CD4-positive, alpha-beta memory T cell (primary cell): ENCODE results near the gene TMEM256. TPM values are rescaled to one million over a fixed set of nuclear protein-coding genes. Genes with fewer than 3 reads are reported as not detected.

Source experiments
- CTCF ChIA-PET: fragments of 350-600 bp; sonication (Branson Sonifier 250); formaldehyde crosslinking; loops from one replicate; lab custom pipeline; 2021; ENCODE audit warnings: inconsistent platforms; ENCODE audit not compliant: partially characterized antibody; lab: Charles Lee
- POLR2A ChIA-PET: fragments of 350-600 bp; sonication (Branson Sonifier 250); formaldehyde crosslinking; loops from one replicate; lab custom pipeline; 2021; ENCODE audit not compliant: partially characterized antibody; lab: Charles Lee
- DNase-seq, 5 donors: peaks; one replicate each; pipeline versions ENCODE4 v3.0.0 to v3.0.0-alpha.2; 2020 to 2022; ENCODE audit warnings: mixed read lengths in 1 of 5
- H3K27ac ChIP-seq: one replicate; pipeline ENCODE4 v1.7.0; 2013; ENCODE audit warnings: low read depth, low read length
- H3K27me3 ChIP-seq: 2 replicates; pipeline ENCODE4 v1.7.0; 2013; ENCODE audit warnings: mild to moderate bottlenecking, low read length, moderate library complexity; ENCODE audit not compliant: insufficient read depth
- H3K36me3 ChIP-seq: 2 replicates; pipeline ENCODE4 v1.7.0; 2013; ENCODE audit warnings: mild to moderate bottlenecking, low read length, moderate library complexity; ENCODE audit not compliant: insufficient read depth
- H3K4me1 ChIP-seq: 2 replicates; pipeline ENCODE4 v1.7.0; 2013; ENCODE audit warnings: mild to moderate bottlenecking, low read length, moderate library complexity; ENCODE audit not compliant: insufficient read depth
- H3K4me3 ChIP-seq, 2 donors: one replicate each; pipeline ENCODE4 v1.7.0; 2013; ENCODE audit warnings: low read length in 2 of 2, mild to moderate bottlenecking in 1 of 2
- H3K9me3 ChIP-seq, 2 donors: one replicate each; pipeline ENCODE4 v1.7.0; 2013; ENCODE audit warnings: low read length in 2 of 2, control low read depth in 1 of 2; ENCODE audit not compliant: control insufficient read depth in 1 of 2
- H3K27ac Mint-ChIP-seq, 7 donors: one replicate each; pipeline ENCODE4 v1.8.0; 2020 to 2021; ENCODE audit warnings: mixed read lengths in 7 of 7, mild to moderate bottlenecking in 6 of 7, inconsistent platforms in 3 of 7, moderate library complexity in 3 of 7
- H3K27me3 Mint-ChIP-seq, 2 donors: one replicate each; pipeline ENCODE4 v1.8.0; 2020 to 2021; ENCODE audit warnings: mixed read lengths in 2 of 2
- H3K36me3 Mint-ChIP-seq, 2 donors: one replicate each; pipeline ENCODE4 v1.8.0; 2020 to 2021; ENCODE audit warnings: mixed read lengths in 2 of 2, inconsistent platforms in 1 of 2, mild to moderate bottlenecking in 1 of 2
- H3K4me1 Mint-ChIP-seq, 4 donors: one replicate each; pipeline ENCODE4 v1.8.0; 2020 to 2021; ENCODE audit warnings: mixed read lengths in 4 of 4, mild to moderate bottlenecking in 1 of 4
- H3K4me3 Mint-ChIP-seq, 8 donors: one replicate each; pipeline ENCODE4 v1.8.0; 2020 to 2021; ENCODE audit warnings: mixed read lengths in 8 of 8, mild to moderate bottlenecking in 7 of 8, moderate library complexity in 6 of 8, inconsistent platforms in 3 of 8
- H3K9me3 Mint-ChIP-seq, 8 donors: one replicate each; pipeline ENCODE4 v1.8.0; 2020 to 2021; ENCODE audit warnings: mixed read lengths in 8 of 8, mild to moderate bottlenecking in 5 of 8, inconsistent platforms in 3 of 8, moderate library complexity in 1 of 8
- intact Hi-C: fragments of 100-400 bp; cut with micrococcal nuclease; formaldehyde crosslinking; loops from one replicate; pipeline ENCODE4 v1.15.1; 2023
- polyA plus RNA-seq, 2 donors: library from polyadenylated mRNA; unstranded; fragments of 300-500 nt; fragmentation: Illumina TruSeq; gene quantifications; one replicate each; pipeline ENCODE4 v1.2.3, GENCODE V29; 2021
- total RNA-seq, 2 experiments: library from RNA; stranded (reverse); gene quantifications; one replicate each; pipeline ENCODE4 v1.2.3, GENCODE V29; 2021

The TMEM256 gene
- total and polyA plus RNA-seq, 4 experiments from 2014 or later: 35.4 to 51.1 (median 44.1) TPM

- ChIA-PET POLR2A (interaction anchor here (1.2 kb wide), 2 partner anchors 48 to 129 kb away, joined by 3 read pairs; partner anchors contain the start of gene SENP3), CTCF (interaction anchor here (1.2 kb wide), 1 partner anchor 76 kb away, joined by 5 read pairs; no protein-coding TSS in a partner anchor)
Measured at GRCh38 chr17:7432296-7432695, 28.4 kb upstream of the TMEM256 start.

GRCh38 chr17:7431231-7431630 lies 27.3 kb upstream of the TMEM256 start:
- POLR2A ChIA-PET: interaction anchor here (0.6 kb wide), 1 partner anchor 53 kb away, joined by 3 read pairs; the partner anchor contains the start of gene POLR2A
- peaks cover 5% of the 10 kb centered on the region for H3K4me1 ChIP-seq
- no peak overlapping the region for H3K27ac Mint-ChIP-seq
- peaks cover 0 to 7% of the 10 kb centered on the region in 2 donors for H3K36me3 Mint-ChIP-seq
- no peaks in the 10 kb centered on the region for H3K36me3 ChIP-seq
- peaks cover 5 to 14% (median 8%) of the 10 kb centered on the region in 4 donors for H3K4me1 Mint-ChIP-seq
- no peaks in the 10 kb centered on the region for H3K27me3 Mint-ChIP-seq
- CTCF ChIA-PET: no interaction called here
- intact Hi-C loops: no loop called here
- no peaks in the 10 kb centered on the region for H3K9me3 ChIP-seq
- peak in 1 of 5 donors; percentile 7 for DNase-seq
- H3K27ac ChIP-seq: no peak overlapping the region
- H3K27me3 ChIP-seq: no peaks in the 10 kb centered on the region
- no peak overlapping the region for H3K4me3 ChIP-seq
- no peaks in the 10 kb centered on the region for H3K9me3 Mint-ChIP-seq
- H3K4me3 Mint-ChIP-seq: no peak overlapping the region

More at GRCh38 chr17:7432296-7432695, 28.4 kb upstream of the TMEM256 start:
- H3K36me3 Mint-ChIP-seq: peaks cover 0 to 9% of the 10 kb centered on the region in 2 donors
- peak in 1 of 5 donors; percentile 10 for DNase-seq
- Histone ChIP-seq H3K4me1 (peaks cover 11% of the 10 kb centered on the region), H3K27ac (no peak overlapping the region), H3K4me3 (no peak overlapping the region), H3K9me3 (no peaks in the 10 kb centered on the region), H3K27me3 (no peaks in the 10 kb centered on the region), H3K36me3 (no peaks in the 10 kb centered on the region)
- peak overlapping the region in 1 of 7 donors; percentile 9 for H3K27ac Mint-ChIP-seq
- no peaks in the 10 kb centered on the region for H3K27me3 Mint-ChIP-seq
- H3K9me3 Mint-ChIP-seq: no peaks in the 10 kb centered on the region
- H3K4me1 Mint-ChIP-seq: peaks cover 7 to 22% (median 14%) of the 10 kb centered on the region in 4 donors
- H3K4me3 Mint-ChIP-seq: no peak overlapping the region
- intact Hi-C loops: no loop called here

GRCh38 chr17:7429722-7430121 lies 25.8 kb upstream of the TMEM256 start:
- no peaks in the 10 kb centered on the region for H3K36me3 Mint-ChIP-seq
- H3K9me3 Mint-ChIP-seq: no peaks in the 10 kb centered on the region
- H3K27me3 Mint-ChIP-seq: peaks cover 0 to 1% of the 10 kb centered on the region in 2 donors
- Histone ChIP-seq H3K4me3 (no peak overlapping the region), H3K27ac (no peak overlapping the region), H3K4me1 (no peaks in the 10 kb centered on the region), H3K9me3 (no peaks in the 10 kb centered on the region), H3K27me3 (no peaks in the 10 kb centered on the region), H3K36me3 (no peaks in the 10 kb centered on the region)
- CTCF ChIA-PET: interaction anchor here (0.5 kb wide), 1 partner anchor 112 kb away, joined by 3 read pairs; no protein-coding TSS in a partner anchor
- no peak overlapping the region for H3K27ac Mint-ChIP-seq
- no peak overlapping the region for H3K4me3 Mint-ChIP-seq
- POLR2A ChIA-PET: no interaction called here
- H3K4me1 Mint-ChIP-seq: no peaks in the 10 kb centered on the region
- peak in 1 of 5 donors; percentile 11 for DNase-seq
- intact Hi-C loops: no loop called here

- peak within 1 kb of the TSS in 5 of 7 donors; percentile 19 to 76 (median 44) for H3K27ac Mint-ChIP-seq
- ChIA-PET CTCF (no interaction called here), POLR2A (interaction anchor here (1.2 kb wide), 1 partner anchor 44 kb away, joined by 3 read pairs; no protein-coding TSS in a partner anchor)
Measured at GRCh38 chr17:7428557-7428956, 24.7 kb upstream of the TMEM256 start, which contains the start of gene SPEM3. Gene SPEM3, plus strand, starts transcription at chr17:7428857. Its CDS starts 46 bp downstream, at chr17:7428903.

GRCh38 chr17:7427549-7427948 lies 23.7 kb upstream of the TMEM256 start:
- no peaks in the 10 kb centered on the region for H3K9me3 Mint-ChIP-seq
- no peaks in the 10 kb centered on the region for H3K36me3 Mint-ChIP-seq
- Histone ChIP-seq H3K4me3 (no peak overlapping the region), H3K27me3 (no peaks in the 10 kb centered on the region), H3K27ac (no peak overlapping the region), H3K4me1 (no peaks in the 10 kb centered on the region), H3K9me3 (no peaks in the 10 kb centered on the region), H3K36me3 (no peaks in the 10 kb centered on the region)
- intact Hi-C loops: no loop called here
- ChIA-PET CTCF (interaction anchor here (1.1 kb wide), 1 partner anchor 9 kb away, joined by 4 read pairs; no protein-coding TSS in a partner anchor), POLR2A (interaction anchor here (0.6 kb wide), 1 partner anchor 28 kb away, joined by 3 read pairs; no protein-coding TSS in a partner anchor)
- peaks cover 0 to 4% (median 0%) of the 10 kb centered on the region in 4 donors for H3K4me1 Mint-ChIP-seq
- H3K27me3 Mint-ChIP-seq: peaks cover 0 to 1% of the 10 kb centered on the region in 2 donors
- peak overlapping the region in 1 of 7 donors; percentile 44 for H3K27ac Mint-ChIP-seq
- H3K4me3 Mint-ChIP-seq: no peak overlapping the region
- DNase-seq: peak in 1 of 5 donors; percentile 1

More at GRCh38 chr17:7428557-7428956, 24.7 kb upstream of the TMEM256 start, which contains the start of gene SPEM3:
- Mint-ChIP-seq H3K36me3 (no peaks in the 10 kb centered on the region), H3K4me1 (peaks cover 0 to 4% (median 0%) of the 10 kb centered on the region in 4 donors), H3K4me3 (no peak within 1 kb of the TSS), H3K9me3 (no peaks in the 10 kb centered on the region), H3K27me3 (peaks cover 0 to 1% of the 10 kb centered on the region in 2 donors)
- Histone ChIP-seq H3K4me1 (no peaks in the 10 kb centered on the region), H3K27me3 (no peaks in the 10 kb centered on the region), H3K36me3 (no peaks in the 10 kb centered on the region), H3K27ac (no peak within 1 kb of the TSS), H3K4me3 (no peak within 1 kb of the TSS), H3K9me3 (no peaks in the 10 kb centered on the region)
- intact Hi-C loops: no loop called here
- DNase-seq: peak in 1 of 5 donors; percentile 14

GRCh38 chr17:7426896-7427489 lies 23.1 kb upstream of the TMEM256 start:
- DNase-seq: peak in 1 of 5 donors; percentile 17
- H3K4me1 ChIP-seq: no peaks in the 10 kb centered on the region
- intact Hi-C loops: no loop called here
- no peak overlapping the region for H3K4me3 ChIP-seq
- Mint-ChIP-seq H3K27me3 (peaks cover 0 to 1% of the 10 kb centered on the region in 2 donors), H3K4me1 (peaks cover 0 to 4% (median 0%) of the 10 kb centered on the region in 4 donors), H3K9me3 (no peaks in the 10 kb centered on the region), H3K27ac (no peak overlapping the region), H3K36me3 (no peaks in the 10 kb centered on the region), H3K4me3 (no peak overlapping the region)
- H3K36me3 ChIP-seq: no peaks in the 10 kb centered on the region
- no peaks in the 10 kb centered on the region for H3K9me3 ChIP-seq
- H3K27me3 ChIP-seq: no peaks in the 10 kb centered on the region
- ChIA-PET POLR2A (interaction anchor here (0.6 kb wide), 1 partner anchor 29 kb away, joined by 3 read pairs; no protein-coding TSS in a partner anchor), CTCF (interaction anchor here (0.5 to 1.1 kb wide), 2 partner anchors 9 to 192 kb away, joined by 3 to 4 read pairs; no protein-coding TSS in a partner anchor)
- H3K27ac ChIP-seq: no peak overlapping the region
